Measurements from ENCODE around the gene SLC25A43. TPM values are rescaled to one million over a fixed set of nuclear protein-coding genes. Genes with fewer than 3 reads are reported as not detected.

Gene SLC25A43
- total and polyA plus RNA-seq, 2 of the 8 experiments (the other 6 are each of a cell fraction or from before 2014, with no cell fraction given): 3.1 to 5.8 TPM

DNA sequence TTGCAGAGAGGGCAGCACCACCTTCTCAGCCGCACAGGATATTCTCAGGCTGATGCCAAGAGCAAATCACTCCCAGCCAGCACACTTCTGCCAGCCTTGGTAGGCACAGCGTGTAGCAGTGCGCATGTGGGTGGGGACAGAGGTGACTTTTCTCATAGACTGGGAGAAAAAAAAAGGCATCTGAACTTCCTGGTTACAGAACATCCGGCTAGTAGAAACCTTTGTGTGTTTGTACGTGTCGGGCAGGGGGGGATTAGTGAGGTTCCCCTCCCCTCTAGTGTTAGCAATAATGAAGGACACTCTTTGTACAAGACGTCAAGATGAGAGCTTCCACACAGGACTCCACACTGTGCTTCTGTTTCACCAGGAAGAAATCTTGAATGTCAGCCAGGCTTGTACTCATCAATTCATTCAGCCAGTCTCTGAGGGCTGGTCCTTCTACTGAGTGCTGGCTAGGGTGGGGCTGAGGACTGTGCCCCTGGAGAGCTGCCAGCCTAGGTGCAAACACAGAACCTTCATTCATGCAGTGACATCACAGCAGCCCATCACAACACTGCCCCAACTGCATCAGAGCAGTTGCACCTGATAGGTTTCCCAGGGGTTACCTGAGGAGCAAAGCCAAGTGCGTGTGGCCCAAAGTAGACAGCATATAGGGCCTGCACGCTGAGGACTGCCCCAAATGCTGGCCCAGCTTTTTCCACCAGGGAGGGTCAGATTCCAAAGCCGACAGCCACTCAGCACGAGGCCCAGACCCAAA, 103.8 kb downstream of the SLC25A43 start:
- Histone ChIP-seq H3K23ac (ENCODE audit: insufficient read length) (no peak overlapping the region), H3K36me3 (ENCODE audit: control insufficient read depth in 2 of 4, insufficient read depth in 4 of 4, low read length in 3 of 4) (no peaks in the 10 kb centered on the region), H4K20me1 (replicated peaks in 1 of 2; ENCODE audit: control insufficient read depth in 1 of 2, insufficient read depth in 2 of 2, low read length in 2 of 2) (no peaks in the 10 kb centered on the region), H2BK12ac (ENCODE audit: low read depth, low read length) (no peak overlapping the region), H3K4me2 (ENCODE audit: insufficient read depth in 1 of 2, low read depth in 2 of 2, low read length in 2 of 2) (no peak overlapping the region), H2AFZ (ENCODE audit: low read length) (no peak overlapping the region), H2BK20ac (ENCODE audit: low read length) (no peak overlapping the region), H3K56ac (replicated peaks; ENCODE audit: insufficient read length, low read depth, low read length) (no peak overlapping the region), H3K9ac (replicated peaks in 1 of 4; ENCODE audit: extremely low read depth in 1 of 4, low read depth in 3 of 4, low read length in 3 of 4) (no peak overlapping the region), H3K4ac (replicated peaks; ENCODE audit: insufficient read length, low read depth, low read length) (no peak overlapping the region), H3K27me3 (replicated peaks in 1 of 4; ENCODE audit: control insufficient read depth in 3 of 4, extremely low read depth in 1 of 4, insufficient read depth in 3 of 4, low read length in 3 of 4) (no peaks in the 10 kb centered on the region), H4K5ac (ENCODE audit: insufficient read length, low read depth, low read length) (no peak overlapping the region), H3K4me1 (replicated peaks in 1 of 4; ENCODE audit: control insufficient read depth in 3 of 4, insufficient read depth in 4 of 4, low read length in 3 of 4) (peaks cover 0 to 2% (median 0%) of the 10 kb centered on the region in 4 experiments; a peak in 1 of 7 replicates), H4K8ac (ENCODE audit: extremely low read depth, insufficient read depth, low read length) (peak overlapping the region; percentile 14; the same call in 1 of the 2 replicates), H3K18ac (ENCODE audit: extremely low read depth, low read length) (no peak overlapping the region), H4K91ac (replicated peaks; ENCODE audit: insufficient read length, low read length) (no peak overlapping the region), H2BK15ac (ENCODE audit: low read length) (no peak overlapping the region), H3K14ac (ENCODE audit: insufficient read length) (no peak overlapping the region), H3K79me1 (ENCODE audit: low read depth, low read length) (no peaks in the 10 kb centered on the region), H3K27ac (ENCODE audit: low read depth, low read length) (no peak overlapping the region), H3K9me3 (ENCODE audit: insufficient read depth in 2 of 2, low read depth in 1 of 2, low read length in 1 of 2) (no peaks in the 10 kb centered on the region), H2BK5ac (ENCODE audit: low read depth, low read length) (no peak overlapping the region), H2AK5ac (ENCODE audit: low read depth, low read length) (no peak overlapping the region), H3K4me3 (ENCODE audit: extremely low read depth in 1 of 4, insufficient read depth in 2 of 4, low read depth in 3 of 4, low read length in 4 of 4) (no peak overlapping the region), H3K79me2 (ENCODE audit: control insufficient read depth in 1 of 2, insufficient read depth in 2 of 2, low read length in 2 of 2) (no peaks in the 10 kb centered on the region), H2BK120ac (replicated peaks; ENCODE audit: low read depth, low read length) (no peak overlapping the region), H3K23me2 (ENCODE audit: low read depth, low read length) (no peaks in the 10 kb centered on the region)
- no peak for DNase-seq (ENCODE audit: low read depth in 1 of 2, low spot score in 2 of 2)
- CTCF ChIA-PET (ENCODE audit: partially characterized antibody): interaction anchor here (0.7 to 2.2 kb wide), 8 partner anchors 9 to 266 kb away, joined by 3 to 11 read pairs (median 6); no protein-coding TSS in a partner anchor
- no peak for FAIRE-seq
- POLR2A ChIA-PET (ENCODE audit: partially characterized antibody): interaction anchor here (1.3 to 1.7 kb wide), 2 partner anchors 9 to 20 kb away, joined by 6 read pairs; no protein-coding TSS in a partner anchor
- WGBS, 2 experiments (ENCODE audit: extremely low coverage in 1 of 2, insufficient coverage in 1 of 2, insufficient read length in 1 of 2, insufficient replicate concordance in 2 of 2, low coverage in 1 of 2, low lambda C conversion rate in 2 of 2, missing lambda C conversion rate in 1 of 2): 81% methylated on average over 6 of the region's 11 CpGs; no CpG with 5 or more reads in 1 of the 2 experiments
- no peak for TF ChIP-seq POLR2A (IDR thresholded peaks at IDR 0.05; ENCODE audit: control extremely low read depth in 1 of 2, low read depth in 2 of 2, low read length in 2 of 2)
- TF ChIP-seq TBP (IDR thresholded peaks at IDR 0.05; ENCODE audit: low read depth, low read length): no peak
- TF ChIP-seq, protein P1, sequence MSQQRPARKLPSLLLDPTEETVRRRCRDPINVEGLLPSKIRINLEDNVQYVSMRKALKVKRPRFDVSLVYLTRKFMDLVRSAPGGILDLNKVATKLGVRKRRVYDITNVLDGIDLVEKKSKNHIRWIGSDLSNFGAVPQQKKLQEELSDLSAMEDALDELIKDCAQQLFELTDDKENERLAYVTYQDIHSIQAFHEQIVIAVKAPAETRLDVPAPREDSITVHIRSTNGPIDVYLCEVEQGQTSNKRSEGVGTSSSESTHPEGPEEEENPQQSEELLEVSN (IDR thresholded peaks at IDR 0.05): no peak
- no peak for TF ChIP-seq CBX8 (IDR thresholded peaks at IDR 0.05; ENCODE audit: borderline replicate concordance, low read depth, low read length)
- no peak for TF ChIP-seq HDAC2 (IDR thresholded peaks at IDR 0.05; ENCODE audit: borderline replicate concordance in 1 of 2, low read depth in 2 of 2, low read length in 2 of 2)
- no peak for TF ChIP-seq RFX5 (IDR thresholded peaks at IDR 0.05; ENCODE audit: borderline replicate concordance, low read depth, low read length)
- TF ChIP-seq TAF1 (IDR thresholded peaks at IDR 0.05; ENCODE audit: low read depth, low read length): no peak
- no peak for TF ChIP-seq ATF2 (IDR thresholded peaks at IDR 0.05; ENCODE audit: low read length)
